ENCODE results near the gene MAPK11. TPM values are rescaled to one million over a fixed set of nuclear protein-coding genes. Genes with fewer than 3 reads are reported as not detected.
A peak's percentile ranks its signal among the peaks of the same experiment; 100 is the strongest.

The MAPK11 gene
- total RNA-seq, 1 donor, result 3.0 TPM

DNA sequence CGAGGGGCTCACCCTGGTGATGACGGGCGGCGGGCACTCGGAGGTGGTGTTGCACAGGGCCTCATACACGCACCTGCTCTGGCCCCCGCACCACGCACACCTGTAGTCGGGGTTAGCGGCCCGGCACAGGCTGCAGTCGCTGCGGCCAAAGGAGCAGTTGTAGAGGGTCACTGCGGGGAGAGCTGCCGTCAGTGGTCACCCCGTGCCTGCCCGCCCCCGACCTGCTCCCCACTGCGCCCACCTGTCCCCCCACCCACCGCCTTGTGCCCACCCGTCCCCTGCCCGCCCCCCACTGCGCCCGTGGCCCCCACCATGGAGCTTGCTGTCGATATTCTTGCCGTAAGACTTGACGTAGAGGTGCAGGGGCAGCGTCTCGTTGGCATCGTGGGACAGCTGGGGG, 13.6 kb upstream of the MAPK11 start:
- no peak for DNase-seq (ENCODE audit: low read depth)
- no peak overlapping the region for H3K4me3 ChIP-seq (ENCODE audit: low read depth, low read length)
- no peak for TF ChIP-seq CTCF (IDR thresholded peaks at IDR 0.05; ENCODE audit: insufficient read depth, low read length)

GRCh38 chr22:50282361-50283155, 12.4 kb upstream of the MAPK11 start:
- DNase-seq (ENCODE audit: low read depth), result peak; percentile 36
- no peak for TF ChIP-seq CTCF (IDR thresholded peaks at IDR 0.05; ENCODE audit: insufficient read depth, low read length)
- no peak overlapping the region for H3K4me3 ChIP-seq (ENCODE audit: low read depth, low read length)

GRCh38 chr22:50281957-50282356, 11.8 kb upstream of the MAPK11 start:
- DNase-seq (ENCODE audit: low read depth), result no peak

DNA sequence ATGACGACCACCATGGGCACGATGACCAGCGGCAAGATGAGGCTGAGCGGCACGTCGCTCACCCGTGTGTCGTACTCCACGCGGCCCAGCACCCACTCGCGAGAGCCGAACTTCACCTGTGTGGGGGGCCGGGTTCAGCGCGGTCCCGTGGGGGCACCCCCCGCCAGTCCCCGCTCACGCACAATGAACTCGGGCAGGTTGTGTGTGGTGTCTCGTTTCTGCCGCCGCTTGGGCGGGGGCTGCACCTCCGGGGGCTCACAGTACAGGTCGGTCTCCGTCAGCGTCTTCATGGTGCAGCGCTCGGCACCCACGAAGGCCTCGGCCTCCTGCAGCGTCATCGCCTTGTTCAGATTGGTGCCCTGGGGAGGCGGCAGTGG, 11.2 kb upstream of the MAPK11 start:
- DNase-seq (ENCODE audit: low read depth), result no peak
- TF ChIP-seq CTCF (IDR thresholded peaks at IDR 0.05; ENCODE audit: insufficient read depth, low read length), result no peak
- H3K4me3 ChIP-seq (ENCODE audit: low read depth, low read length), result no peak overlapping the region

More at GRCh38 chr22:50281957-50282356, 11.8 kb upstream of the MAPK11 start:
- H3K4me3 ChIP-seq (ENCODE audit: low read depth, low read length), result no peak overlapping the region
- TF ChIP-seq CTCF (IDR thresholded peaks at IDR 0.05; ENCODE audit: insufficient read depth, low read length), result no peak

GRCh38 chr22:50280708-50281383, 10.7 kb upstream of the MAPK11 start:
- no peak for TF ChIP-seq CTCF (IDR thresholded peaks at IDR 0.05; ENCODE audit: insufficient read depth, low read length)

DNA sequence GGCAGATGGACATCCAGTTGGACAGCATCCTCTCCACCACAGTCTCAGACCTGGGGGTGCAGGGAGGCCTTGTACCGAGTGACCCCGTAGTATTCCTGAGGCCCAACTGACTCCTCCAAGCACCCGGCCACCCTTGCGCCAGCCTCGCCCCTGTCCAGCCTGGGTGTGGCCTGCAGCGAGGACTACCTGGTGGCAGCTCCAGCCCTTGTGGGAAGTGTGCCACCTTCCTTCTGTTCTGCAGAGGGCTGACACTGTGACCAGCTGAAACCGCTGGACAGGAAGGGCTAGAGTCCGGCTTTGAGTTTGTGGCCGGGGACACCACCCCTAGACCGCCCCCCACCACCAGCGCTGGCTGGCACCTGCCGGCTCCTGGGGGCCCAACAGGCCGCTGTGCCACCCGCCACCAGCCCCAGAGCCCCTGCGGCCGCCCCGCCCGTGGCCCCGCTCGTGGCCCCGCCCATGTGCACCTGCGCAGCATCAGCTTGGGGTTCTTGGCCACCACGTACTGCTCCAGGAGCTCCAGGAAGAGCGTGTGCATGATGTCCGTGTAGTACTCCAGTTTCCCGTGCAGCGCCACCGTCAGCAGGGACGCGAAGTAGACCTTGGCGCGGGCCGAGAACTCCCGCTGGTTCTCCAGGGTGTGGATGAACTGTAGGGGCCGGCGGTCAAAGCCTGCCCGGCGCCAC, 10.0 kb upstream of the MAPK11 start:
- no peak for DNase-seq (ENCODE audit: low read depth)
- no peak for TF ChIP-seq CTCF (IDR thresholded peaks at IDR 0.05; ENCODE audit: insufficient read depth, low read length)
- H3K4me3 ChIP-seq (ENCODE audit: low read depth, low read length), result no peak overlapping the region

More at GRCh38 chr22:50280708-50281383, 10.7 kb upstream of the MAPK11 start:
- no peak for DNase-seq (ENCODE audit: low read depth)
- H3K4me3 ChIP-seq (ENCODE audit: low read depth, low read length), result no peak overlapping the region

All from fibroblast of the aortic adventitia (primary cell).